GM12872 (cell line): ENCODE results near the gene RABGAP1L.

Source experiments
- TF ChIP-seq, protein P1 (sequence below): IDR thresholded peaks from 3 replicates; pipeline ENCODE4 v1.5.1; 2011; ENCODE audit warnings: low read depth, mild to moderate bottlenecking, low read length, moderate library complexity; ENCODE audit not compliant: insufficient read depth

Gene RABGAP1L

GRCh38 chr1:174324939-174325338 lies 165.6 kb downstream of the RABGAP1L start:
- TF ChIP-seq, protein P1, sequence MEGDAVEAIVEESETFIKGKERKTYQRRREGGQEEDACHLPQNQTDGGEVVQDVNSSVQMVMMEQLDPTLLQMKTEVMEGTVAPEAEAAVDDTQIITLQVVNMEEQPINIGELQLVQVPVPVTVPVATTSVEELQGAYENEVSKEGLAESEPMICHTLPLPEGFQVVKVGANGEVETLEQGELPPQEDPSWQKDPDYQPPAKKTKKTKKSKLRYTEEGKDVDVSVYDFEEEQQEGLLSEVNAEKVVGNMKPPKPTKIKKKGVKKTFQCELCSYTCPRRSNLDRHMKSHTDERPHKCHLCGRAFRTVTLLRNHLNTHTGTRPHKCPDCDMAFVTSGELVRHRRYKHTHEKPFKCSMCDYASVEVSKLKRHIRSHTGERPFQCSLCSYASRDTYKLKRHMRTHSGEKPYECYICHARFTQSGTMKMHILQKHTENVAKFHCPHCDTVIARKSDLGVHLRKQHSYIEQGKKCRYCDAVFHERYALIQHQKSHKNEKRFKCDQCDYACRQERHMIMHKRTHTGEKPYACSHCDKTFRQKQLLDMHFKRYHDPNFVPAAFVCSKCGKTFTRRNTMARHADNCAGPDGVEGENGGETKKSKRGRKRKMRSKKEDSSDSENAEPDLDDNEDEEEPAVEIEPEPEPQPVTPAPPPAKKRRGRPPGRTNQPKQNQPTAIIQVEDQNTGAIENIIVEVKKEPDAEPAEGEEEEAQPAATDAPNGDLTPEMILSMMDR: no peak

DNA sequence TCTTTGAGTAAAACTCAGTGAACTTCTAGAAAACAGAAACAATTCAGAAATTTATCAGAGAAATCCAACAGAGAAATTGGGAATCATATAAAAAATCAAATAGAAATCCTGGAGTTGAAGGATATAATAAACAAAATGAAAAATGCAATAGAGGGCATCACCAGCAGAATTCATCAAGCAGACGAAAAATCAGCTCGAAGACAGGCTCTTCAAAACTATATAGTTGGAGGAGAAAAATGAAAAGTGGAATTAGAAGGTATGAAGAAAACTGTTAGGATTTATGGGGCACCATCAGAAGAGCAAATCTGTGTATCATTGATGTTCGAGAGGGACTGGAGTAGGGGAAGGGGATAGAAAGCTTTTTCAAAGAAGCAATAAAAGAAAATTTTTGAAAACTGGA lies 167.0 kb downstream of the RABGAP1L start:
- TF ChIP-seq, protein P1: no peak

DNA sequence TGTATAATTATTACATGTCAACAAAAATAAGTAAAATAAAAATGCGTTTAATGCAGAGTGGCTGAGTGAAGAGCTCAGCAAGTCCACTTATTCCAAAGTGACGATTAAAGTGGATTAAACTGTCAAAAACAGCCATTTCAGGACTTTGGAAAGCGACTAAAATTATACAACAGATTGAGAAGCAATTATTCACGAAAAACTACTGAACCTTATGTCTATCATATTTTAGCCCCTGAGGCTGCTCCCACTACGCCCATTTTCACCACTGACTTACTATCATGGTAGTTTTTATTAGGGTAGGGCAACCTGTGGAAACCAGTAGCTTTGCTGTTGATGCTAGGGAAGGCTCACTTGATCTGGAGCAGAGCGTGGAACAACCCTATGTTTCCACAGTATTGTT lies 174.1 kb downstream of the RABGAP1L start:
- TF ChIP-seq, protein P1: no peak

- TF ChIP-seq, protein P1: no peak
These were observed 177.8 kb downstream of the RABGAP1L start for GRCh38 chr1:174337000-174337681.

DNA sequence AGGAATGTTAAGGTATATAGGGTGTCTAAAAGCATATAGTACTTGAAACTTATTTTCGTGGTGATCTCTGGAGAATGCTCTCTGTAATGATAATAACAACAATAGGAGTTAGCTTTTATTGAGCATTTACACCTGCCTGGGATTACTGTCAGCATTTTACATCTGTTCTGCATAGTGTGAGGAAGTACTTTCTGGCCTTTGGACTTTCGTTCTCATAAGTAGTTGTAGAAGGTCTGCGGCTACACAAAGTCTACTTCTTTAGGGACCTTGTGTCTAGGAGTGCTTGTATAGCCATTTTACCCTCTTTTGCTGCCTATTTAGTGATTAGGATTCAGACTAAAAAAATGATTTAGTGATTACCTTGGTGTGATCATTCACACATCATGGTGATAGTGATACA lies 184.8 kb downstream of the RABGAP1L start:
- TF ChIP-seq, protein P1: no peak

DNA sequence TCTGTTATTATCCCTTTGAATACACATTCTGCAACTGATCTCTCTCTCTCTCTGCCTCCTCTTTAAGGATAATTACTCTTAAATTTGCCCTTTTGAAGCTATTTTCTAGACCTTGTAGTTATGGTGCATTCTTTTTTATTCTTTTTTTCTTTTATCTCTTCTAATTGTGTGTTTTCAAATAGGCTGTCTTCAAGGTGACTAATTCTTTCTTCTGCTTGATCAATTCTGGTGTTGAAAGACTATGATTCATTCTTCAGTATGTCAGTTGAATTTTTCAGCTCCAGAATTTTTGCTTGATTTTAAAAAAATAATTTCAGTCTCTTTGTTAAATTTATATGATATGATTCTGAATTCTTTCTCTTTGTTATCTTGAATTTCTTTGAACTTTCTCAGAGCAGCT lies 192.8 kb downstream of the RABGAP1L start:
- TF ChIP-seq, protein P1: no peak

DNA sequence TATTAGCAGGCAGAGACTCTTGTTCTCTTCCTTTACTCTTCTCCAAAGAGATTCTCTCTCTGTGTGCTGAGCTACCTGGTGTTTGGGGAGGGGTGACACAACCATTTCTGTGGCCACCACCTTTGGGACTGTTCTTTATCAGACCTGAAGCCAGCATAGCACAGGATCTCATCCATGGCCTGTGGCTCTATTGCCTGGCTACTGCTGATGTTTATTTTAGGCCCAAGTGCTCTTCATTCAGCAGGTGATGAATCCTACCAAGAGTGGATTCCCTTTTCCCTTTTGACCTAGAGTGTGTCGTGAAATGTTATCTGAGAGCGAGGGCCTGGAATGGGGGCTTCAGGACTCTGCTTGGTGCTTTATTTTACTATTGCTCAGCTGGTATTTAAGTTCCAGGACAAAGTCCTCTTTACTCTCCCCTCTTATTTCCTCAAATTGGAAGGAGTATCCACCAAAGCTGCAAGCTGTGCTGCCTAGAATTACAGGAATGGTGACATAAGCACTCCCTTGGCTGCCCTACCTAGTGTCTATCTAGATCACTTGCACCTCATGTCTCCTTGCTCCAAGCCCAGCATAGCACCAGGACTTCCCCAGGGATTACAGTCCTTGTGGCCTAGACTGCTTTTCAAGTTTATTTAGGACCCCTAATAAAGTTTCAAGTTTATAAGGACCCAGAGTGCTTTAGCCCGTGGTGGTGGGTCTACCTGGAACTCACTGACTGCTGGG lies 193.7 kb downstream of the RABGAP1L start:
- TF ChIP-seq, protein P1: no peak
